OCI-LY7 (cell line): ENCODE results near the gene PTGS1. TPM values are rescaled to one million over a fixed set of nuclear protein-coding genes. Genes with fewer than 3 reads are reported as not detected.
A peak's percentile ranks its signal among the peaks of the same experiment; 100 is the strongest.

Experiments
- BruUV-seq: library from RNA; stranded (reverse); fragments of 400-500 nt; replicated peaks from 2 replicates; lab custom pipeline; 2021; lab: Mats Ljungman, UMichigan
- CTCF ChIA-PET: fragments of 300-600 bp; sonication (Branson Sonifier 250); formaldehyde crosslinking; loops from one replicate; lab custom pipeline; 2022; ENCODE audit warnings: antibody characterized with exemption; ENCODE audit not compliant: unreplicated experiment; lab: Charles Lee
- POLR2A ChIA-PET: fragments of 300-600 bp; sonication (Branson Sonifier 250); formaldehyde crosslinking; loops from one replicate; lab custom pipeline; 2022; ENCODE audit warnings: antibody characterized with exemption; lab: Charles Lee
- DNase-seq: peaks from one replicate; pipeline ENCODE4 v3.0.0-alpha.2; 2015; ENCODE audit warnings: low spot score
- H2AFZ ChIP-seq: fragments of 200-600 bp; sonication (generic), shearing (Covaris generic); 2 replicates; pipeline ENCODE4 v1.6.1; 2014; ENCODE audit warnings: mild to moderate bottlenecking, antibody characterized with exemption, low read length, moderate library complexity
- H3K27ac ChIP-seq: fragments of 200-600 bp; sonication (generic); 2 replicates; pipeline ENCODE4 v1.5.1; 2014; ENCODE audit warnings: mixed run types, low read depth, mild to moderate bottlenecking, moderate library complexity, low read length, inconsistent platforms; ENCODE audit not compliant: poor library complexity, severe bottlenecking
- H3K36me3 ChIP-seq: fragments of 200-600 bp; sonication (generic); 2 replicates; pipeline ENCODE4 v1.6.1; 2014; ENCODE audit warnings: mild to moderate bottlenecking, antibody characterized with exemption, low read length, moderate library complexity, mixed read lengths; ENCODE audit not compliant: insufficient read depth
- H3K4me1 ChIP-seq: fragments of 200-600 bp; sonication (generic); 2 replicates; pipeline ENCODE4 v1.5.1; 2014; ENCODE audit warnings: mild to moderate bottlenecking, low read length; ENCODE audit not compliant: insufficient read depth, poor library complexity, severe bottlenecking
- H3K4me2 ChIP-seq: fragments of 200-600 bp; sonication (generic); 2 replicates; pipeline ENCODE4 v1.6.1; 2014; ENCODE audit warnings: mild to moderate bottlenecking, low read length
- H3K4me3 ChIP-seq: fragments of 200-600 bp; sonication (generic); 2 replicates; pipeline ENCODE4 v1.5.1; 2014; ENCODE audit warnings: mild to moderate bottlenecking, low read depth, low read length; ENCODE audit not compliant: poor library complexity, severe bottlenecking
- H3K79me2 ChIP-seq: fragments of 200-600 bp; sonication (generic); 2 replicates; pipeline ENCODE4 v1.6.1; 2016; ENCODE audit warnings: low read depth, mild to moderate bottlenecking, low read length, moderate library complexity, mixed read lengths; ENCODE audit not compliant: insufficient read depth
- H3K9me2 ChIP-seq: fragments of 200-600 bp; sonication (generic); 2 replicates; pipeline ENCODE4 v1.6.1; 2016; ENCODE audit warnings: mild to moderate bottlenecking, low read length, mixed read lengths; ENCODE audit not compliant: insufficient read depth
- H3K9me3 ChIP-seq: fragments of 200-600 bp; sonication (generic); 2 replicates; pipeline ENCODE4 v1.6.1; 2014; ENCODE audit warnings: mild to moderate bottlenecking, mixed run types, low read length, mixed read lengths
- H4K20me1 ChIP-seq: fragments of 200-600 bp; sonication (generic); 2 replicates; pipeline ENCODE4 v1.6.1; 2014; ENCODE audit warnings: mild to moderate bottlenecking, antibody characterized with exemption, low read length, moderate library complexity, mixed read lengths; ENCODE audit not compliant: insufficient read depth
- EZH2phosphoT487 ChIP-seq: fragments of 200-600 bp; sonication (generic); IDR thresholded peaks from 2 replicates; pipeline ENCODE4 v1.6.1; 2018; ENCODE audit warnings: low read depth, borderline replicate concordance, mild to moderate bottlenecking, mixed run types, antibody characterized with exemption, low read length, moderate library complexity, mixed read lengths
- intact Hi-C: fragments of 100-400 bp; cut with micrococcal nuclease; formaldehyde crosslinking; loops from one replicate; pipeline ENCODE4 v1.10.0; 2022; ENCODE audit not compliant: unreplicated experiment
- total RNA-seq, 2 experiments: library from RNA; depleted of rRNA in 1 of 2; stranded (reverse); fragments of >200 nt in 1 of 2; shearing (Covaris generic) in 1 of 2; gene quantifications; 2 replicates each; pipeline ENCODE4 v1.2.3, GENCODE V29; 2014 to 2022
- TF ChIP-seq, protein P1 (sequence below): fragments of 200-600 bp; sonication (generic); conservative IDR thresholded peaks from 2 replicates; pipeline ENCODE4 v1.5.1; 2014; ENCODE audit warnings: mild to moderate bottlenecking, antibody characterized with exemption, low read length, moderate library complexity, mixed read lengths

Gene PTGS1
- total RNA-seq, 2 experiments from 2014 or later: 0.79 to 2.2 TPM

DNA sequence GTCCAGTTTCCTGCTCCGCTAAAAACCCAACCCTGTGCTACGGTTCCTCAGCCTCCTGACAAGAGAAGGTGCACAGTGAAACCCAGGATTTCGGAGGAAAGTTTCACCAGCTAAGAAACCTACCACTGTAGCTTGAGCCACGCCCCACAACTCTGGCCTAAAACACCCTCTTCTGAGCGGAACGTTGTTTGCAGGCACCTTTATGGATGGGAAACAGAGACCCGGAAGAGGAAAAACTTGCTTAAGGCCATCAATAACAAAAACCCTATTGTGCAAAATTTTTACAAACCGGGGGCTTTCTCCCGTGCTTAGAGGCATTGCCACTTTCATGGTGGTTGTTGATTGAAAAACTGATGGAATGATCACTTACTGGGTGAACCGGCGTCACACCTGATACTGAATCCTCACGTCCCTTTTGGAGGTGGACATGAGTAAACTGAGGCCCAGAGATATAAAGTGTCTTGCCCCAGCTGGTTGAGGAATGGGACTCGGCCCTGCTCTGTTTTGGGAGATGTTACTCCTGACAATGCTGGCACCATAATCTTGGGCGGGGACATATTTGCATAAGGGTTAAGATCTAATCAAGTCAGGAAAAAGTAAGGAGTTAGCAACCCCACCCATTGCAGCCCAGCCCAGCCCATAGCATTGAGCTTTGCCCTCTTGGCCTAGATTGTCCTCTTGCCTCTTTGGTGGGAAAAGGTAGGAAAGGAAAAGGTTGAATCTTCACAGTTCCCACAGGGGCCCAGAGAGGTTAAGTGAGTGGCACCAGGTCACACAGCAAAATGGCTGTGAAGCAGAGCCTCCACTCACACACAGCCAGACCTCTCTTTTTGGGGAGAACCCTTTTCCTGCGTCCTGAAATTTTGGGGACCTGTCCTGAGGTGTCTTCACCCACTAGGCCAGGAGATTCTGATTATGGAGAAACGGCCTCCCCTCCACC, 23.2 kb upstream of the PTGS1 start:
- no peak overlapping the region for H2AFZ ChIP-seq
- no TSS peak for BruUV-seq
- H3K9me2 ChIP-seq: no peaks in the 10 kb centered on the region
- H3K79me2 ChIP-seq: no peaks in the 10 kb centered on the region
- no peaks in the 10 kb centered on the region for H3K4me1 ChIP-seq
- no peak overlapping the region for H3K27ac ChIP-seq
- POLR2A ChIA-PET: no interaction called here
- no peaks in the 10 kb centered on the region for H3K36me3 ChIP-seq
- H3K4me2 ChIP-seq: peak overlapping the region; percentile 27; the same call in 1 of the 2 replicates
- no peaks in the 10 kb centered on the region for H3K9me3 ChIP-seq
- DNase-seq: no peak
- no peaks in the 10 kb centered on the region for H4K20me1 ChIP-seq
- no peak overlapping the region for H3K4me3 ChIP-seq
- TF ChIP-seq, protein P1, sequence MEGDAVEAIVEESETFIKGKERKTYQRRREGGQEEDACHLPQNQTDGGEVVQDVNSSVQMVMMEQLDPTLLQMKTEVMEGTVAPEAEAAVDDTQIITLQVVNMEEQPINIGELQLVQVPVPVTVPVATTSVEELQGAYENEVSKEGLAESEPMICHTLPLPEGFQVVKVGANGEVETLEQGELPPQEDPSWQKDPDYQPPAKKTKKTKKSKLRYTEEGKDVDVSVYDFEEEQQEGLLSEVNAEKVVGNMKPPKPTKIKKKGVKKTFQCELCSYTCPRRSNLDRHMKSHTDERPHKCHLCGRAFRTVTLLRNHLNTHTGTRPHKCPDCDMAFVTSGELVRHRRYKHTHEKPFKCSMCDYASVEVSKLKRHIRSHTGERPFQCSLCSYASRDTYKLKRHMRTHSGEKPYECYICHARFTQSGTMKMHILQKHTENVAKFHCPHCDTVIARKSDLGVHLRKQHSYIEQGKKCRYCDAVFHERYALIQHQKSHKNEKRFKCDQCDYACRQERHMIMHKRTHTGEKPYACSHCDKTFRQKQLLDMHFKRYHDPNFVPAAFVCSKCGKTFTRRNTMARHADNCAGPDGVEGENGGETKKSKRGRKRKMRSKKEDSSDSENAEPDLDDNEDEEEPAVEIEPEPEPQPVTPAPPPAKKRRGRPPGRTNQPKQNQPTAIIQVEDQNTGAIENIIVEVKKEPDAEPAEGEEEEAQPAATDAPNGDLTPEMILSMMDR: no peak
- CTCF ChIA-PET: interaction anchor here (0.9 kb wide), 1 partner anchor 225 kb away, joined by 3 read pairs; no protein-coding TSS in a partner anchor
- intact Hi-C loops: no loop called here

DNA sequence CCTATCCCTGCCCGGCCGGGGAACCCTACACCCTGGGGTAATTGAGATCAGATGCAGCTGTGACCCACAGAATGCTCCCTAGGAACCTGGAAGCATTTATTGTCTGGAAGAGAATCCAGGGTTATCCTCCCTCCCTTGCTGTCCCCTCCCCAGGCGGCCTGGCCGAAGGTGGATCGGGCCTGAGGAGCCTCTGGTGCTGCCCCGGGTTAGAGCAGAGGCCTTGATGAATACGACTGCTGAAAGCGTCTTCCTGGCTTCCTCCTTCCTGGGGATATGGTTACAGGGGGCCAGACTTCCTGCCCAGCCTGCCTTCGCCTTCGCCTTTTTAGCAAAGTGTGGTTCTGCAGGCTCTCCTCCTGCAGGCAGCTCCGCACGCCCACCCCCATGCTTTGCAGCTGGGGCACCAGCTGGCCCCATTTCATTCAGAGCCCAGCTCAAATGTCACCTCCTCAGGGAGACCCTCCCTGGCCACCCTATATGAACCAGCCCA, 22.5 kb upstream of the PTGS1 start:
- Histone ChIP-seq H3K9me3 (no peaks in the 10 kb centered on the region), H4K20me1 (no peaks in the 10 kb centered on the region), H3K4me1 (no peaks in the 10 kb centered on the region), H3K4me2 (no peak overlapping the region), H3K27ac (no peak overlapping the region), H3K9me2 (no peaks in the 10 kb centered on the region), H3K4me3 (no peak overlapping the region), H2AFZ (no peak overlapping the region), H3K36me3 (no peaks in the 10 kb centered on the region), H3K79me2 (no peaks in the 10 kb centered on the region)
- TF ChIP-seq EZH2phosphoT487: no peak
- ChIA-PET CTCF (interaction anchor here (0.9 to 1.0 kb wide), 2 partner anchors 226 to 249 kb away, joined by 3 read pairs; no protein-coding TSS in a partner anchor), POLR2A (no interaction called here)
- no peak for DNase-seq
- intact Hi-C loops: no loop called here
- no TSS peak for BruUV-seq

DNA sequence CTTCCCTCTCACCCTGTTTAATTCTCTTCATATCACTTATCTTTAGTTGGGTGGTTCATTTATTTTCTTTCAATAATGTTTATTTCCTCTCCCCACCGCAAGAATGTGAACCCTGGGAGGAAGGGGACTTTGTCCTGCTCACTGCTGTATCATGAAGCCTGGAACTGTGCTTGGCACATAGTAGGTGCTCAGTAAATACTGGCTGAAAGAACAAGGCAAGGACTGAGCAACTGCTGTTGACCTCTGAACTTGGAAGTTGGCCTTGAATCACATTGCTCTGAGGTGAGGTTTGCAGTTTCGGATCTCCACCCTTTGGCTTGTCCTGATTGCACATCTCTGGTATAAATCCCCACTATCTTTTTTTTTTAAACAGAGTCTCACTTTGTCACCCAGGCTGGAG, 22.0 kb upstream of the PTGS1 start:
- Histone ChIP-seq H3K79me2 (no peaks in the 10 kb centered on the region), H2AFZ (no peak overlapping the region), H3K27ac (no peak overlapping the region), H4K20me1 (no peaks in the 10 kb centered on the region), H3K9me2 (no peaks in the 10 kb centered on the region), H3K36me3 (no peaks in the 10 kb centered on the region), H3K4me1 (no peaks in the 10 kb centered on the region), H3K4me3 (no peak overlapping the region), H3K4me2 (no peak overlapping the region), H3K9me3 (no peaks in the 10 kb centered on the region)
- no peak for TF ChIP-seq EZH2phosphoT487
- TF ChIP-seq, protein P1: no peak
- ChIA-PET CTCF (interaction anchor here (1.0 kb wide), 1 partner anchor 249 kb away, joined by 3 read pairs; no protein-coding TSS in a partner anchor), POLR2A (no interaction called here)
- no peak for DNase-seq
- no TSS peak for BruUV-seq
- intact Hi-C loops: no loop called here
